HepG2 (cell line): ENCODE results near the gene MED13L. TPM values are rescaled to one million over a fixed set of nuclear protein-coding genes. Genes with fewer than 3 reads are reported as not detected.

Experiments used
- ATAC-seq: fragments of 200-7000 bp; cut with Tn5 transposase; 3 replicates; pipeline ENCODE4 v1.9.1; 2020; ENCODE audit warnings: mild to moderate bottlenecking, moderate library complexity
- BruUV-seq: library from RNA; stranded (reverse); fragments of 400-500 nt; replicated peaks from 2 replicates; lab custom pipeline; 2021; lab: Mats Ljungman, UMichigan
- CTCF ChIA-PET: fragments of 300-600 bp; formaldehyde crosslinking; extraction: SDS; loops from one replicate; lab custom pipeline; 2021; ENCODE audit warnings: low total read pairs, inconsistent platforms, low intra/inter-chr PET ratio; lab: Yijun Ruan, JAX
- POLR2A ChIA-PET: fragments of 350-600 bp; sonication (Branson Sonifier 250); formaldehyde crosslinking; loops from one replicate; lab custom pipeline; 2020; ENCODE audit warnings: antibody characterized with exemption, inconsistent platforms; lab: Yijun Ruan, JAX
- DNase-seq: peaks from one replicate; pipeline ENCODE4 v3.0.0-alpha.2; 2015; ENCODE audit warnings: low spot score
- FAIRE-seq: peaks from 3 replicates; lab custom pipeline; 2011; peaks lifted over from hg19 to GRCh38; lab: Jason Lieb, UNC
- H2AFZ ChIP-seq: one replicate; pipeline ENCODE4 v1.6.1; 2011; ENCODE audit warnings: low read length, inconsistent platforms
- H3K27ac ChIP-seq: fragments of 300-600 bp; 3 replicates; pipeline ENCODE4 v1.8.0; 2011; ENCODE audit warnings: mixed run types, mild to moderate bottlenecking, mixed read lengths, low read length, inconsistent platforms; ENCODE audit not compliant: insufficient read depth; ENCODE audit errors: extremely low read length
- H3K27me3 ChIP-seq, 2 experiments: fragments of 200-600 bp in 1 of 2; 2 replicates in 1 of 2; 3 replicates in 1 of 2; pipeline versions ENCODE4 v1.6.0 to v1.8.0; 2011; ENCODE audit warnings: low read length in 2 of 2, mild to moderate bottlenecking in 2 of 2, moderate library complexity in 2 of 2, inconsistent platforms in 1 of 2; ENCODE audit not compliant: insufficient read depth in 2 of 2, control insufficient read depth in 1 of 2
- H3K36me3 ChIP-seq, 2 experiments: fragments of 200-600 bp in 1 of 2; replicated peaks in 1 of 2; 2 replicates in 1 of 2; 3 replicates in 1 of 2; pipeline versions ENCODE4 v1.5.1 to v1.8.0; 2011; ENCODE audit warnings: low read length in 2 of 2, inconsistent platforms in 1 of 2; ENCODE audit not compliant: insufficient read depth in 2 of 2, control insufficient read depth in 1 of 2
- H3K4me1 ChIP-seq: 2 replicates; pipeline ENCODE4 v1.5.1; 2012; ENCODE audit warnings: low read length, inconsistent platforms; ENCODE audit not compliant: insufficient read depth
- H3K4me2 ChIP-seq: 2 replicates; pipeline ENCODE4 v1.6.0; 2011; ENCODE audit warnings: low read depth, low read length, inconsistent platforms
- H3K4me3 ChIP-seq, 3 experiments: fragments of 200-600 bp in 1 of 3; sonication (generic), shearing (Covaris generic) in 1 of 3; replicated peaks in 1 of 3; 2 replicates each; pipeline ENCODE4 v1.5.1; 2011 to 2016; ENCODE audit warnings: low read length in 3 of 3, inconsistent platforms in 2 of 3, low read depth in 2 of 3, mild to moderate bottlenecking in 2 of 3, control low read depth in 1 of 3, mixed read lengths in 1 of 3; ENCODE audit not compliant: insufficient read depth in 1 of 3
- H3K79me2 ChIP-seq: one replicate; pipeline ENCODE4 v1.6.1; 2011; ENCODE audit warnings: low read length, inconsistent platforms; ENCODE audit not compliant: insufficient read depth
- H3K9ac ChIP-seq: 2 replicates; pipeline ENCODE4 v1.6.0; 2011; ENCODE audit warnings: mild to moderate bottlenecking, low read depth, low read length, inconsistent platforms; ENCODE audit not compliant: insufficient read depth
- H3K9me3 ChIP-seq: 2 replicates; pipeline ENCODE4 v1.5.1; 2012; ENCODE audit warnings: mild to moderate bottlenecking, low read length
- H4K20me1 ChIP-seq: 2 replicates; pipeline ENCODE4 v1.6.0; 2011; ENCODE audit warnings: inconsistent platforms, mild to moderate bottlenecking, low read length, moderate library complexity; ENCODE audit not compliant: insufficient read depth
- GFI1 ChIP-seq: sonication (generic); formaldehyde crosslinking; IDR thresholded peaks from 2 replicates; pipeline ENCODE4 v1.5.0; 2020; ENCODE audit warnings: missing genetic modification reagents, mild to moderate bottlenecking, borderline replicate concordance
- HNRNPLL ChIP-seq: fragments of 200-400 bp; formaldehyde crosslinking; IDR thresholded peaks from 2 replicates; pipeline ENCODE4 v1.6.1; 2017; ENCODE audit warnings: mild to moderate bottlenecking, low read depth, low read length; ENCODE audit not compliant: poor library complexity, severe bottlenecking
- IRF9 ChIP-seq: sonication (generic); formaldehyde crosslinking; IDR thresholded peaks from 2 replicates; pipeline ENCODE4 v1.8.0; 2022; ENCODE audit warnings: missing genetic modification reagents, mild to moderate bottlenecking, borderline replicate concordance
- NFIC ChIP-seq: IDR thresholded peaks from 2 replicates; pipeline ENCODE4 v1.6.1; 2012; ENCODE audit warnings: mild to moderate bottlenecking, low read length, inconsistent platforms
- NKX3-1 ChIP-seq: sonication (generic); formaldehyde crosslinking; IDR thresholded peaks from 2 replicates; pipeline ENCODE4 v1.5.0; 2020; ENCODE audit warnings: missing genetic modification reagents
- RORA ChIP-seq: sonication (generic); formaldehyde crosslinking; IDR thresholded peaks from 2 replicates; pipeline ENCODE4 v1.5.0; 2020; ENCODE audit warnings: mild to moderate bottlenecking, missing genetic modification reagents, moderate library complexity
- ZFX ChIP-seq: sonication (generic); formaldehyde crosslinking; IDR thresholded peaks from 2 replicates; pipeline ENCODE4 v1.4.0; 2020; ENCODE audit warnings: mild to moderate bottlenecking, low read depth, missing genetic modification reagents, moderate library complexity
- WGBS: methylation state at CpG from one replicate; pipeline ENCODE4 v1.1.6; 2017; ENCODE audit warnings: low lambda C conversion rate; 5-methylcytosine and 5-hydroxymethylcytosine counted together
- in situ Hi-C: cut with HindIII; loops from 2 replicates; pipeline ENCODE4 v1.10.0; 2017; ENCODE audit warnings: low pct_unique_long_range_greater_than_20kb; ENCODE audit not compliant: extremely low pct_ligation_motif_present
- intact Hi-C: fragments of 100-400 bp; cut with micrococcal nuclease; formaldehyde crosslinking; loops from one replicate; pipeline ENCODE4 v1.10.0; 2022; ENCODE audit not compliant: unreplicated experiment
- polyA plus RNA-seq, 8 experiments: library from polyadenylated mRNA; depleted of rRNA in 3 of 8; stranded (reverse) in 7 of 8; unstranded in 1 of 8; fragments of >200 nt; fragmentation: Illumina TruSeq in 4 of 8; extraction: Trizol in 4 of 8; gene quantifications; 2 replicates each; pipeline versions ENCODE4 v1.2.1 to v1.2.3, GENCODE V29; 2011 to 2016; ENCODE audit warnings: low read depth in 4 of 8, missing spikeins in 1 of 8, mixed read lengths in 1 of 8; ENCODE audit not compliant: insufficient read depth in 1 of 8
- total RNA-seq, 5 experiments: library from RNA; depleted of rRNA; stranded (reverse); fragments of >200 nt; fragmentation: Illumina TruSeq; extraction: Trizol; gene quantifications; 2 replicates each; pipeline ENCODE4 v1.2.3, GENCODE V29; 2016; ENCODE audit warnings: low read depth in 1 of 5
- TF ChIP-seq, protein P1 (sequence below): sonication (generic); formaldehyde crosslinking; IDR thresholded peaks from 2 replicates; pipeline ENCODE4 v1.4.0; 2020; ENCODE audit warnings: missing genetic modification reagents, mild to moderate bottlenecking, borderline replicate concordance

The MED13L gene
- total and polyA plus RNA-seq, 2 of the 13 experiments (the other 11 are each of a cell fraction or from before 2014, with no cell fraction given) = 24.8 to 38.9 TPM

GRCh38 chr12:116172224-116172849 is 105.2 kb downstream of the MED13L start:
- no peak overlapping the region for H2AFZ ChIP-seq
- peaks cover 38% of the 10 kb centered on the region for H3K79me2 ChIP-seq
- no peaks in the 10 kb centered on the region for H3K36me3 ChIP-seq
- H4K20me1 ChIP-seq = peaks cover 7% of the 10 kb centered on the region
- DNase-seq = no peak
- no peak for TF ChIP-seq IRF9
- TF ChIP-seq RORA = no peak
- no peak for TF ChIP-seq NFIC
- TF ChIP-seq ZFX (CRISPR knock-in tag) = no peak
- TF ChIP-seq, protein P1, sequence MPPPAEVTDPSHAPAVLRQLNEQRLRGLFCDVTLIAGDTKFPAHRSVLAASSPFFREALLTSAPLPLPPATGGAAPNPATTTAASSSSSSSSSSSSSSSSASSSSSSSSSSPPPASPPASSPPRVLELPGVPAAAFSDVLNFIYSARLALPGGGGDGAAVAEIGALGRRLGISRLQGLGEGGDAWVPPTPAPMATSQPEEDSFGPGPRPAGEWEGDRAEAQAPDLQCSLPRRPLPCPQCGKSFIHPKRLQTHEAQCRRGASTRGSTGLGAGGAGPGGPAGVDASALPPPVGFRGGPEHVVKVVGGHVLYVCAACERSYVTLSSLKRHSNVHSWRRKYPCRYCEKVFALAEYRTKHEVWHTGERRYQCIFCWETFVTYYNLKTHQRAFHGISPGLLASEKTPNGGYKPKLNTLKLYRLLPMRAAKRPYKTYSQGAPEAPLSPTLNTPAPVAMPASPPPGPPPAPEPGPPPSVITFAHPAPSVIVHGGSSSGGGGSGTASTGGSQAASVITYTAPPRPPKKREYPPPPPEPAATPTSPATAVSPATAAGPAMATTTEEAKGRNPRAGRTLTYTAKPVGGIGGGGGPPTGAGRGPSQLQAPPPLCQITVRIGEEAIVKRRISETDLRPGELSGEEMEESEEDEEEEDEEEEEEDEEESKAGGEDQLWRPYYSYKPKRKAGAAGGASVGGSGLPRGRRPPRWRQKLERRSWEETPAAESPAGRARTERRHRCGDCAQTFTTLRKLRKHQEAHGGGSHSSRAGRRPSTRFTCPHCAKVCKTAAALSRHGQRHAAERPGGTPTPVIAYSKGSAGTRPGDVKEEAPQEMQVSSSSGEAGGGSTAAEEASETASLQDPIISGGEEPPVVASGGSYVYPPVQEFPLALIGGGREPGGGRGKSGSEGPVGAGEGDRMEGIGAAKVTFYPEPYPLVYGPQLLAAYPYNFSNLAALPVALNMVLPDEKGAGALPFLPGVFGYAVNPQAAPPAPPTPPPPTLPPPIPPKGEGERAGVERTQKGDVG (CRISPR knock-in tag) = no peak
- TF ChIP-seq GFI1 (CRISPR knock-in tag) = no peak
- TF ChIP-seq HNRNPLL = no peak
- no peak for TF ChIP-seq NKX3-1 (CRISPR knock-in tag)
- WGBS = 98% methylated on average over 10 of the region's 10 CpGs
- no TSS peak for BruUV-seq
- no peak overlapping the region for H3K9ac ChIP-seq
- H3K4me2 ChIP-seq = no peak overlapping the region
- ATAC-seq = no peak
- in situ Hi-C loops = no loop called here
- H3K4me3 ChIP-seq = no peak overlapping the region
- no peak overlapping the region for H3K27ac ChIP-seq
- H3K9me3 ChIP-seq = no peaks in the 10 kb centered on the region
- no peaks in the 10 kb centered on the region for H3K4me1 ChIP-seq
- intact Hi-C loops = no loop called here
- ChIA-PET CTCF (no interaction called here), POLR2A (no interaction called here)
- FAIRE-seq = no peak
- H3K27me3 ChIP-seq = no peaks in the 10 kb centered on the region
